HG03108 (cell line): ENCODE results near the gene AMY1C.
"Not testable (repeated sequence)": the region's sequence is repeated elsewhere in the genome, so short reads cannot be mapped to it uniquely, and the experiment has no call there.

ENCODE experiments used
- ATAC-seq: cut with Tn5 transposase; IDR thresholded peaks from one replicate; pipeline ENCODE4 v1.9.1; 2021; ENCODE audit warnings: moderate library complexity; ENCODE audit not compliant: unreplicated experiment

Gene AMY1C

GRCh38 chr1:103749598-103749997 is at the start of gene AMY1C:
AMY1C (plus strand) TSS chr1:103749898; CDS start chr1:103750470, 572 bp downstream.
- not testable (repeated sequence) for ATAC-seq

GRCh38 chr1:103700669-103701068 is 49.0 kb upstream of the AMY1C start:
- ATAC-seq: not testable (repeated sequence)

GRCh38 chr1:103701256-103701655 is 48.4 kb upstream of the AMY1C start:
- ATAC-seq: not testable (repeated sequence)

GRCh38 chr1:103707670-103708069 is 42.0 kb upstream of the AMY1C start:
- ATAC-seq: not testable (repeated sequence)

- not testable (repeated sequence) for ATAC-seq
These were observed 39.3 kb upstream of the AMY1C start for GRCh38 chr1:103710381-103710780.

- ATAC-seq: not testable (repeated sequence)
These were observed 32.3 kb upstream of the AMY1C start for GRCh38 chr1:103717404-103717803.

- ATAC-seq: not testable (repeated sequence)
These were observed 28.2 kb upstream of the AMY1C start for GRCh38 chr1:103721473-103721872.

- ATAC-seq: not testable (repeated sequence)
These were observed 14.4 kb upstream of the AMY1C start for GRCh38 chr1:103735334-103735733.

- not testable (repeated sequence) for ATAC-seq
These were observed 11.7 kb upstream of the AMY1C start for GRCh38 chr1:103738031-103738430.

GRCh38 chr1:103744449-103744848 is 5.2 kb upstream of the AMY1C start:
- not testable (repeated sequence) for ATAC-seq

- ATAC-seq: not testable (repeated sequence)
These were observed 4.7 kb upstream of the AMY1C start for GRCh38 chr1:103745040-103745439.

GRCh38 chr1:103748273-103748672 is 1.4 kb upstream of the AMY1C start:
- ATAC-seq: not testable (repeated sequence)

GRCh38 chr1:103761896-103762295 is 12.2 kb downstream of the AMY1C start:
- ATAC-seq: no peak

- ATAC-seq: no peak
These were observed 30.2 kb downstream of the AMY1C start for GRCh38 chr1:103779932-103780331.

- ATAC-seq: no peak
These were observed 34.3 kb downstream of the AMY1C start for GRCh38 chr1:103783944-103784377.

GRCh38 chr1:103788377-103788776 is 38.7 kb downstream of the AMY1C start:
- no peak for ATAC-seq

- ATAC-seq: no peak
These were observed 40.5 kb downstream of the AMY1C start for GRCh38 chr1:103790172-103790571.
